IMR-90 (cell line): ENCODE data around the gene ADAMTS6.

Source experiments
- CEBPB ChIP-seq: IDR thresholded peaks from 2 replicates; pipeline ENCODE4 v1.6.1; 2012; ENCODE audit warnings: low read depth, low read length, improper control_type of control experiment
- CTCF ChIP-seq: conservative IDR thresholded peaks from 2 replicates; pipeline ENCODE4 v1.5.1; 2012; ENCODE audit warnings: mild to moderate bottlenecking, low read depth, low read length, improper control_type of control experiment
- POLR2A ChIP-seq: IDR thresholded peaks from 2 replicates; pipeline ENCODE4 v1.6.1; 2012; ENCODE audit warnings: mild to moderate bottlenecking, low read depth, low read length
- SMC3 ChIP-seq: fragments of 150-350 bp; IDR thresholded peaks from 2 replicates; pipeline ENCODE4 v1.6.1; 2016; ENCODE audit warnings: low read depth, mild to moderate bottlenecking, antibody characterized with exemption, low read length, moderate library complexity
- TF ChIP-seq, protein P1 (sequence below): fragments of 150-350 bp; IDR thresholded peaks from 2 replicates; pipeline ENCODE4 v1.6.1; 2017; ENCODE audit warnings: mild to moderate bottlenecking, antibody characterized with exemption, low read length, low read depth

DNA sequence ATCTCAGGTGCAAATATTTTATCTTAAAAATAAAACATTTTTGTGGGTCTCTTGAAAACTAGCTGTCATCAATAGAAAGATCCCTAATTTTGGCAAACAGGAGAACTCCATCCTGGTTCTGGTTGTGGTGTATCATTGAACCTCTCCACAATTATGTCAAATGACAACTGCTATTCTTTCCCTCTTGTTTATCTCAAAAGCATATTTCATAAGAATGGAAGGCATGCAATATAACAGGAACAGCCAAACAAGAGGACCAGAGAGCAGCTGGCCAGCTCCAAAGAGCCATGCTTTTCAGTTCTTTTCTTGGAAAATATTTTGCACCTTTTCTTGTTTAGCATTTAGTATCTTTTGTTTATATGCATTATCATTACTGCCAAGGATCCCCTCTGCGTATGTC is 125.4 kb downstream of the ADAMTS6 start:
- TF ChIP-seq CEBPB (no peak), CTCF (no peak), POLR2A (no peak), SMC3 (no peak)
- TF ChIP-seq, protein P1, sequence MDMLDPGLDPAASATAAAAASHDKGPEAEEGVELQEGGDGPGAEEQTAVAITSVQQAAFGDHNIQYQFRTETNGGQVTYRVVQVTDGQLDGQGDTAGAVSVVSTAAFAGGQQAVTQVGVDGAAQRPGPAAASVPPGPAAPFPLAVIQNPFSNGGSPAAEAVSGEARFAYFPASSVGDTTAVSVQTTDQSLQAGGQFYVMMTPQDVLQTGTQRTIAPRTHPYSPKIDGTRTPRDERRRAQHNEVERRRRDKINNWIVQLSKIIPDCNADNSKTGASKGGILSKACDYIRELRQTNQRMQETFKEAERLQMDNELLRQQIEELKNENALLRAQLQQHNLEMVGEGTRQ: no peak
